Smooth muscle cell of the brain vasculature (primary cell): Measurements from ENCODE around the gene SLC22A13.
"Not testable (repeated sequence)": the region's sequence is repeated elsewhere in the genome, so short reads cannot be mapped to it uniquely, and the experiment has no call there.

Experiments used
- DNase-seq: peaks from one replicate; pipeline ENCODE4 v3.0.0-alpha.2; 2012; ENCODE audit warnings: low read depth, low spot score

SLC22A13 gene

GRCh38 chr3:38265604-38266307, at the start of gene SLC22A13:
Gene SLC22A13 (plus strand): TSS chr3:38265812. CDS start chr3:38265861, 49 bp downstream.
- no peak for DNase-seq

DNA sequence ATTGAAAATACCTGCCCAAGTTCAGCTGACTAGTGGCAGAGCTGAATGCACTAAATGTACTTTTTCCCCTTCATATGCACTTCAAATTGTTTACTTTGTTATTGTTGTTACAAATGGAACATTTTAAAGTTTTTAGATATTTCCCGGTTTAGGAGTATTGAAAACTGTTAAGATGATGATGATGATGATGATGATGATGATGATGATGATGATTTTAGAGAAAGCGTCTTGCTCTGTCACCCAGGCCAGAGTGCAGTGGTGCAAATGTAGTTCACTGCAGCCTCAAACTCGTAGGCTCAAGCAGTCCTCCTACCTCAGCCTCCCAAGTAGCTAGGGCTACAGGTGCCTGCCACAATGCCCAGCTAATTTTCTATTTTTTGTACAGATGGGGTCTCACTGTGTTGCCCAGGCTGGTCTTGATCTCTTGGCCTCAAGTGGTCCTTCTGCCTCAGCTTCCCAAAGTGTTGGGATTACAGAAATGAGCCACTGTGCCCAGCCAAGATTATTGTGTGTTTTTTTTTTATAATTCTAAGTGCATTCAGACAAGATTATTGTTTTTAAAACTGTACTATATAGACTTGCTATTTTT, 45.9 kb upstream of the SLC22A13 start:
- DNase-seq, result no peak

DNA sequence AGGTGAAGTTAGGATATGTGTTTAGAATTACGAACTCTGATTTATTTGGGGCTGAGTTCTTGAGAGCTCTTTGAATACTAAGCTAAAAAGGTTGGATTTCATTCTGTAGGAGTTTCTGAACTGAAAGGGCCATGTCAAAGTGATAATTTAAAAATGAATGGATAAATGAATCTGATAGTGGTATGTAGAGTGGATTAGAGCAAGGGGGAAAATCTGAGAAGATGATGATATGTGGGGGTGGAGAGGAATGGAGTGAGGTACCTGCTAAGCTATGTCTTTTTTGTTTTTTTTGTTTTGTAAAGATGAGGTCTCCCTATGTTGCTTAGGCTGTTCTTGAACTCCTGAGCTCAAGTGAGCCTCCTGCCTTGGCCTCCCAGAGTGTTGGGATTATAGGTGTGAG, 44.6 kb upstream of the SLC22A13 start:
- no peak for DNase-seq

GRCh38 chr3:38222032-38222634, 43.5 kb upstream of the SLC22A13 start:
- DNase-seq, result no peak

- no peak for DNase-seq
These were observed 41.3 kb upstream of the SLC22A13 start for GRCh38 chr3:38224357-38224756.

GRCh38 chr3:38226273-38226672, 39.3 kb upstream of the SLC22A13 start:
- no peak for DNase-seq

DNA sequence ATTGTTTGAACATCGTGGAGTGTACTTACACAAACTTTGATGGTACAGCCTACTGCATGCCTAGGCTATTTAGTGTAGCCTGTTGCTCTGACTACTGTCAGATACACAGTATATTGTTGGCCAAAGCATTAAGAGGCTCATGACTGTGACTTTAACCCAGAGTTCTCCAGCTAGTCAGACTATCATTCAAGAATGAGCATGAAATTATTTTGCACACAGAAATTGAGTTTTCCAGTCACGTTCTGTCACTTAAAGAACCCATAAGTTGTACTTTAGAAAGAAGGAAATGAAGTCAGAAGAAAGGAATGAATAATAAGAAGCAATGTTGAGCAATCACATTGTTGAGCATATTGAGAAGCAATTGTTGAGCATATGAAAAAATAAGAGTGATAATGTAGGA, 37.6 kb upstream of the SLC22A13 start:
- DNase-seq, result no peak

- no peak for DNase-seq
These were observed 36.6 kb upstream of the SLC22A13 start for GRCh38 chr3:38229036-38229435.

DNA sequence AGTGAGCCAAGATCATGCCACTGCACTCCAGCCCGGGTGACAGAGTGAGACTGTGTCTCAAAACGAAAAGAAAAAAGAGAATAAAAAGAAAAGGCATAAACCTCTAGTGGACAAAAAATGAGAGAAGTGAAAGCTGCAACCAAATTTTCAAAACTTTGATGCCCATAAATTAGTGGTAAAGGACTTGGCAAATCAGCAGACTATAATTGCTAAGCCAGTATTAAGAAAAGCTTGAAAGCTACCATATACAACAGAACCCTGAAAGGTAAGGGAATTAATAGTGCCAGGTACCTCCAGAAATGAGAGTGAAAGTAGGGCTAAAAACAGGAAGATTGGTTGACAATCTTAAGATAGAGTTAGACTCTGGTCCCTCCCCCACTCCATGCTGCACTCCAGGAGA, 32.9 kb upstream of the SLC22A13 start:
- DNase-seq, result no peak

DNA sequence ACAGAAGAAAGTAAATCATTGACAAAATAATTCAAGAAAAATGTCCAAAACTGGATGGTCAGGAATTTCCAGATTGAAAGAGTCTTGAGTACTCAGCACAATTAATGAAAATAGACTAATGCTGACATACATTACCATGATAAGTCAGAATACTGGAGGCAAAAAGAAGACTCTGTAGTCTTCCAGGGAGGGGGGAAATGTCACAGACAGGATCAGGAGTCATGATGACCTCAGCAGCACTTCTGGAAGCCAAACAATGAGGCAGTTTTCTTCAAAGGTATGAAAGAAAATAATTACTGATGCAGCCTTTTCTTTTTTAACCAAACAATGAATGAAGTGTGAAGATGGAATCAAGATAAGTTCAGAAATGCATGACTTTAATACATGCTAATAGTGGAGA, 30.1 kb upstream of the SLC22A13 start:
- no peak for DNase-seq

DNA sequence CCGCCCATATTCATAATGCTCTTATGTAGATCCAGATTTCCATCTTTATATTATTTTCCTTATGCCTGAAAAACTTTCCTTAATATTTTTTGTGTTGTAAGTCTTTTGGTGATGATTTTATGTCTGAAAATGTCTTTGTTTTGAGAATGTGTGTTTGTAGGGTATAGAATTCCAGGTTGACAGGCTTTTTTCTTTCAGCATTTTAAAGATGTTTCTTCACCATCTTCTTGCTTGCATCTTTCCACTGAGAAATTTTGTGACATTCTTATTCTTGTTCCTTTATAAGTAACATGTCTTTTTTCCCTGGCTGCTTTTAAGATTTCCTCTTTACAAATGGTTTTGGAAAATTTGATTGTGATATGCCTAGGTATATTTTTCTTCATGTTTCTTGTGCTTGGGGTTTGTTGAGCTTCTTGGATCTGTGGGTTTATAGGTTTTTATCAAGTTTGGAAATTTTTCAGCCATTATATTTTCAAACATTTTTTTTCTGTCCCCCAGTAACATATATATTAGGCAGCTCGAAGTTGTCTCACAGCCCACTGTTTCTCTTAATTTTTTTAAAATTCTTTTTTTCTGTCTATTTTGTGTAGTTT, 27.1 kb upstream of the SLC22A13 start:
- no peak for DNase-seq

GRCh38 chr3:38242812-38243211, 22.8 kb upstream of the SLC22A13 start:
- DNase-seq, result not testable (repeated sequence)

DNA sequence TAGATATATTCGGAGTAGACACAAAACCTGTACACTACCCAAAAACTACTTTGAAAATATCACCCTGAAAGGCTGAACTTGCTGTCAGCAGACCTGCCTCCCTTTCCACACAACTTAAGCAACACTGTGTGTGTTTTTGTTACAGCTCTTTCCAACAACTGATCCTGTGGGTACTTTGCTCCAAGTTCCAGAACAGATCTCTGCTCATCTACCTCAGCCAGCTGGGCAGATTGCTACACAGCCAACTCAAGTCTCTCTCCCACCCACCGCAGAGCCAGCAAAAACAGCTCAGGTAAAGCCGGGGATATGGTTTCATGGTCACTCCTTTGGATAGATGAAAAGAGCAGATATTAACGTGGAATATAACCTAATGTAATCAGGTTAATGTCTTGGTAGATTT, 19.7 kb upstream of the SLC22A13 start:
- no peak for DNase-seq

DNA sequence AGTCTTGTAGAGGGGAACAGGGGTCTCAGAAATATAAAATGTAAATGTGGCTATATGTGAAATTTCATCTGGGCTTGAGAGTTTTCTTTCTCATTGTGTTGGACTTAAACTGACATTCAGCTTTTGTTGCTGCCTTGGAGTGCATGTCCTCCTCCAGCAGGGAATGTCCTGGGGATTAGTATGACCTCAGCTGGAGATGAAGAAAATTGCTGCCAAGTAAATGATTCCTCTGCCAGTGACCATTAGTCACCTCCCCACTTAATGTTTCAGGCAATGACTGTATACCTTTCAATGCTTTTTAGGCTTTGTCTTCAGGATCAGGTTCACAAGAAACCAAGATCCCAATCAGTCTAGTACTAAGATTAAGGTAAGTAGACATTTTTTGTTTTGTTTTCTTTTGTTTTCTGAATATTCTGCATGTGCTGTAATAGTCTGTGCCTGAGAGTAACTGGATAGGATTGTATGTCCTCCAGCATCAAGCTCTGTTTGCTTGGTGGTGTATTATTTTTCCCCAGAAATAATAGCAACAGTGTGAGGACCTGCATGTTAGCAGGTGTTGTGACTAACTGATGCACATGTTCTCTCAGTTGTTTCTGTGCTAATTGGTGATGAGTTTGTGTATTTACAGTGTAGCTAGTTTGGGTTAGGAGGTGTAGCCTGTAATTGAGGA, 18.1 kb upstream of the SLC22A13 start:
- peak; percentile 31 for DNase-seq

DNA sequence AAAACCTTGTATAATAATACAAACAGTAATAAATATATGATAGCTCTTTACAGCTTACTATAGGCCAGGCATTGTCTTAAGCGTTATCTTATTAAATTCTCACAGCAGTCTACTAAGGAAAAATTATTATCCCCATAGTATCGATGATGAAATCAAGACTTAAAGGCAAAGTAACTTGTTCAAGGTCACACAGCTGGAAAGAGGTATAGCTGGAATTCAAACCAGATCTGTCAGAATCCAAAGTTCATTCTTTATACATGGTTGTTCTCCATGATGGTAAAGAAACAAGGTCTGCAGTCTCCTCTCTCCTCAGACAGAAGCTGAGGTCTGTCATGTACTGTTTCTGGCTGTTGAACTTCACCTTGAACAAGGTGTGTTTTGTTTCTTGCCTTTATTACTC, 15.4 kb upstream of the SLC22A13 start:
- DNase-seq, result no peak

DNA sequence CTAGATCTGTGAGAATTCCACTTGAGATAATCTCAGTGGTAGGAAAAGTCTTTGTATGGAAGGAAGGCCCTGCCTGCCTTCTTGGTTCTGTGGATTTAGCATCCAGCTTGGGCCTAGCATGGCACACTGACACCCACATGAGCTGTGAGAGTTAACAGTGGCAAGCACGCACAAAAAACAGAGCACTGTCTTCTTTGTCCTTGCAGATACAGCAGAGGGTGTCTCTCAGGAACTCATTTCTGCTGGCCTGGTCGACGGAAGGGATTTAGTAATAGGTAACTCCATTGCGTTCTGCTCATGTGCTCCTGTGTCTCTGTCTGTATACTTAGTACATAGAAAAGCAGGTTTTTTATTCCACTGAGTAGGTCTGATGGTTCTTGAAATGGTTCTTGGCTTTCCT, 14.4 kb upstream of the SLC22A13 start:
- no peak for DNase-seq

DNA sequence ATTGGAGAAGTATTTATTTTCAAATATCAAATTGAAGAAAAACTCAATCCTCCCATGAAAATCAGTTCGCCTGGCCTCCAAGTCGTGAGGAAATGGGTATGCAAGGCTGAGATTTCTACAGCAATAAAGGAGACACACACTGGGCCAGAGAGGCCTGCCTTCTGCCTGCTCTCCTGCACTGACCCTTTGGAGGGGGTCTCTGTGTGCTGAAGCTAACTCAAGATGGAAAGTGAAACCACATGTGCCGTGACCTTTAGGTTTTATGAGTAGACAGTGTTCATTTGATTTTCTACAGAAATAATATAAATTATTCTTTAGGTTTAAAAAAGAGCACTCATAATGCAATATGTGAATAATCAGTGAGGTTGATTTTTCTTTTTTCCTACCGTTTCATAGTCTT, 11.9 kb upstream of the SLC22A13 start:
- DNase-seq, result no peak

- DNase-seq, result no peak
These were observed 10.7 kb upstream of the SLC22A13 start for GRCh38 chr3:38254872-38255271.

- DNase-seq, result no peak
These were observed 10.0 kb upstream of the SLC22A13 start for GRCh38 chr3:38255627-38256026.

GRCh38 chr3:38257583-38257982, 8.0 kb upstream of the SLC22A13 start:
- DNase-seq, result no peak

- DNase-seq, result no peak
These were observed 5.1 kb upstream of the SLC22A13 start for GRCh38 chr3:38260474-38260873.

- DNase-seq, result no peak
These were observed 1.2 kb upstream of the SLC22A13 start for GRCh38 chr3:38264353-38264771.
